NAMALWA (cell line): Measurements from ENCODE around the gene C17orf78.
"Not testable (repeated sequence)": the region's sequence is repeated elsewhere in the genome, so short reads cannot be mapped to it uniquely, and the experiment has no call there.

ENCODE experiments used
- DNase-seq: peaks from one replicate; pipeline ENCODE4 v3.0.0-alpha.2; 2015; ENCODE audit warnings: low spot score

C17orf78 gene

DNA sequence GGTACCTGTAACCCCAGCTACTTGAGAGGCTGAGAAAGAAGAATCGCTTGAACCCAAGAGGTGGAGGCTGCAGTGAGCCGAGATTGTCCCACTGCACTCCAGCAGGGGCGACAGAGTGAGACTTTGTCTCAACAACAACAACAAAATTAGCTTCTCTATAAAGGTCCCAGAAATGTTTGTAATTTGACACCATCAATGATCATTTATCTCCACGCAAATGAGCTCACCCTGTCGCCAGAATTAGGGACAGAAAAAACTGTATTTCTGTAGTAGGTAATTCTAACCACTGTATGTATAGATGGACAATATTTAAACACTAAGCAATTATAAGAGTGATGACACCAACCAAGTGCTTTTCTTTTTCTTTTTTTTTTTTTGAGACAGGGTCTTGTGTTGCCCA lies 10.7 kb downstream of the C17orf78 start:
- no peak for DNase-seq

DNA sequence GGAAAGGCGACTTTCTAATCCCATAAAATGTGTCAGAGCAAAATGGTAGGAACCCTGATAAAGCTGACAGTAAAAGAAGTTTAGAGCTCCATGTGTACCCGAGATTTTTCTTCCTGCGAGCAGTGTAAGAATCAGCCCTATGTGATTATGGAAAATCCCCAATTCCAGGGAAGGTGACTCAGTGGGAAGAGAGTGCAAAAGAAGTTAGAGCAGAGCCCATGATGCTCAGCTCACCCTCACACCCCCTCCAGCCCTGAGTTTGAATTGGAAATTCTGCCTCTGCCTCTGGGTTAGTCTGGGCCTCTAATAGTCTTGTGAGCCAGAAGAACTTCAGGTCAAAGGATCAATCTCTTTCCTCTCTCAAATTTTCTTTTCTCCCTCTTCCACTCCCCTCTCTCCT lies 12.5 kb downstream of the C17orf78 start:
- no peak for DNase-seq

DNA sequence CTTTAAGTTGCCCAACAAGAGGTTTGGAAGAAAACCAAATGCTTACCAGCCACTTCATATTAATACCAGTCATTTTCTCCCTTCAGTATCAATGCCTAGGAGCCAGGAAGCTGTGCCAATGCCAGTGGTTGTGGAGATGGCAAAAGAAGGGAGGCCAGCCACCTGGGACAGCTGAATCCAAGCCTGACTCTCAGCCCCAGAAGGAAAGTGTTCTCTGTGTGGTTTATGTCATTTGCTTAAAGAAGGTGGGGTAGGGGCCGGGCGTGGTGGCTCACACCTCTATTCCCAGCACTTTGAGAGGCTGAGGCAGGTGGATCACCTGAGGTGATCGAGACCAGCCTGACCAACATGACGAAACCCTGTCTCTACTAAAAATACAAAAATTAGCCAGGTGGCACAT lies 13.4 kb downstream of the C17orf78 start:
- DNase-seq, result no peak

DNA sequence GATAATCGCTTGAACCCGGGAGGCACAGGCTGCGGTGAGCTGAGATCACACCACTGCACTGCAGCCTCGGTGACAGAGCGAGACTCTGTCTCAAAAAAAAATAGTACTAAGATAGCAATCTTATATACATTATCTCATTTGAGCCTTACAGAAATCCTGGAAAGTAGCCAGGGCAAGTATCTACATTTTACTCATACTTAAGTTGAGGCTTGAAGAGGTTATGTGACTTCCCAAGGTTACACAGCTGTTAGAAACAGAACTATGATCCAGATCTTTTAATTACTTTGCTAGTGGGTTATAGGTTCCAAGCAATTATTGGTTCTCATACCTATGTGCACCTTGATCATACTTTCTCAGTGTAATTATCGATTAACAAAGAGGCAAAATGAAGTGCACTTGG lies 15.4 kb downstream of the C17orf78 start:
- DNase-seq, result no peak

DNA sequence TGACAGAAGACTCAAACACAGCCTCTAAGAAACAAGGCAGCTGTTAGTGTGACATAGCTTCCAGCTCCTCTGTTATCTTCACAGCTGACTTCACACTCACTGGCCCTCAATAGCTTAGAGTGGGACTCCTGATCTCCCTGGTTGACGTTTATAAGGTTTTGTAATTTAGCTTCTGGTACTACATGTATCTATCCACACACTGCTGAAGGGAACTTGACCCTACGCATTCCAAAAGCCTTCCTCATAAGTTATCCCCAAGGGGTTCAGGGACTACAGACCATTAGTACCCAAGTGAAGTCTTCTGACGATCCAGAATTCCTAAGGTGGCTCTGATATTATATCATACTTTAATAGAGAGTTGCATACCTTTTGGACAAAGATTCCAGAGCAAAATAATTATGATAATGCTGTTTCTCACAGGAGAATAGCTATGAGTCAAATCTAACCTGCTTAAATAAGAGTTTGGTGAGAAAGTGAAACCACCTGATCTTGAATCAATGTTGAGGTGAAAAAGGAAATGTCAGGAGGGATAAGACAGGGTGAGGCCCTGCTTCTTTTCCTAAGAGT lies 16.3 kb downstream of the C17orf78 start:
- no peak for DNase-seq

DNA sequence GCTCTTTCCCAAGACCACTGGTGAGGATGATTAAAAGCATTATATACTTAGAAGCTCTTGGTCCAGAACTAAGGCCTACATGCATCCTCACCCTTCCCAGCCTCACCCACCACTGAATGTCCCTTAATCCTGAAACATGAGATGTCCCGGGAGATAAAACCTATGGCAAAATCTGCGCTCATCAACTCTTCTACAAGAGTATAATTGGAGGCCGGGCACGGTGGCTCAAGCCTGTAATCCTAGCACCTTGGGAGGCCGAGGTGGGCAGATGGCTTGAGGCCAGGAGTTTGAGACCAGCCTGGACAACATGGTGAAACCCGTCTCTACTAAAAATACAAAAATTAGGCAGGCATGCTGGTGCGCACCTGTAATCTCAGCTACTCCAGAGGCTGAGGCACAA lies 17.6 kb downstream of the C17orf78 start:
- DNase-seq, result no peak

DNA sequence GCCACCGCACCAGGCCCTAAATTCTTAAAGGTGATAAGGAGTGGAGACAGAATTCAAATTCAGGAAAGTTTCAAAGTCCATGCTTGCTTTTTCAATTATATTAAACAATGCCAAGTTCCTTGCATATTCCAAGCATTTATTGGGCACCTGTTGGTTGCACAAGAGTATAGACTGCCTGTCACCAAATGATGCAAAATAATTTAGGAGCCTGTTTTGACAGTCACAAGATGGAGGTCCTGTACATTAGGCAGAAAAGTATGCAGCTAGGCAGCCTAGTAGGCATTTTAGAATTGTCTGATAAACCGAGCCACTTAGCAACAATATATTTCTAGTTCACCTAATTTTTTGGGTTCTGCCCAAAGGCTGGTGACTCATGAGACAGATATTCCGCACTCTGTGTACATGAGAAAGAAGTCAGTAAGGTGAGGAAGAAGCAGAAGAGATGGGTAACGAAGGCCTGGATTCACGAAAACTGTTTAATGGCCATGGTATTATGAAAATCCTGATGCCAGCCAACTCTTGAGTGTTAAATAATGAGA lies 23.5 kb downstream of the C17orf78 start:
- DNase-seq, result no peak

DNA sequence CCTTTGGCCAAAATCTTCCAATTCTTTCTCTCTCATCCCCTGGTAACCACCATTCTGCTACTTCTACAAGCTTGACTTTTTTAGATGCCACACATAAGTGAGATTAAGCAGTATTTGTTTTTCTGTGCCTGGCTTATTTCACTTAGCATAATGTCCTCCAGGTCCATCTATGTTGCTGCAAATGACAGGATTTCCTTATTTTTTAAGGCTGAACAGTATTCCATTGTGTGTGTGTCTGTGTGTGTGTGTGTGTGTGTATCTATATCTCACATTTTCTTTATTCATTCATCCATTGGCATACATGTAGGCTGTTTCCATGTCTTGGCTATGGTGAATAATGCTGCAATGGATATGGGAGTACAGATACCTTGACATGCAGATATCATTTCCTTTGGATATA lies 24.7 kb downstream of the C17orf78 start:
- no peak for DNase-seq

DNA sequence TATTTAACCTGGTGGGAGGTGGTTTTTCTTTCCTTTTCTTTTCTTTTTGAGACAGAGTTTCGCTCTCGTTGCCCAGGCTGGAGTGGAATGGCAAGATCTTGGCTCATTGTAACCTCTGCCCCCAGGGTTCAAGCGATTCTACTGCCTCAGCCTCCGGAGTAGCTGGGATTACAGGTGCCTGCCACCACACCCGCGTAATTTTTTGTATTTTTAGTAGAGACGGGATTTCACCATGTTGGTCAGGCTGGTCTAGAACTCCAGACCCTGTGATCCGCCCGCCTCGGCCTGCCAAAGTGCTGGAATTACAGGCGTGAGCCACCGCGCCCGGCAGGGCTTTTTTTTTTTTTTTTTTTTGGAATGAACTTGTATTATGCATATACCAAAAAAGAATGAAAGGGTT lies 29.7 kb downstream of the C17orf78 start:
- DNase-seq, result not testable (repeated sequence)

DNA sequence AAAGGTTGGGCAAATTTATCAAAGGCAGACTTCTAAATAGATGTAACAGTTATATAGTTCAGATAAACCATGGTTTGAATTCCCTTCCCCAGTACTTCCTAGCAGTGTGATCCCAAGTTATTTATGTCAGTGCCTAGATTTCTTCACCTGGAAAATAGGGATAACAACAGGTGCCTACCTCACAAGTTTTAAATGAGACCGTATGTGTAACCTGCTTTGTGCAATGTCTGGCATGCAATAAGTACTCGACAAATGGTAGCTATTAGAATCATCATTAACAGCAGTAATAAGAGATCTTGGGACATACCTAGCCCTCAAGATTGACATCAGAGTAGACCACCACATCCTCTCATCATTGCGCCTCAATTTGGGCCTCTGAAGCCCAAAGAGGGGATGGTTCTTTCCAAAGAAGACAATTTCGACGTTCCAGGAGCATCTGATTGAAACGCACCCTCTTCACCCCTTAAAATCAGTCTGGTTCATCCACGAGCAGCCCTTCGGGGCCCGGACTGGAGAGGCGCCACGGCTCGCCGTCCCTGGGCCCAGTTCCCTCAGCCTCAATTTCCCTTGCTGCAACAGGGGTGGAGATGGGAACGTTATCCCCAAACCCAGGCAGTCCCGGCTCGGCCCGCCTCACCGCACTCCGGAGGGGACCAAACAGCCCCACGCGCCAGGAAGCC lies 30.3 kb downstream of the C17orf78 start:
- peak; percentile 50 for DNase-seq

DNA sequence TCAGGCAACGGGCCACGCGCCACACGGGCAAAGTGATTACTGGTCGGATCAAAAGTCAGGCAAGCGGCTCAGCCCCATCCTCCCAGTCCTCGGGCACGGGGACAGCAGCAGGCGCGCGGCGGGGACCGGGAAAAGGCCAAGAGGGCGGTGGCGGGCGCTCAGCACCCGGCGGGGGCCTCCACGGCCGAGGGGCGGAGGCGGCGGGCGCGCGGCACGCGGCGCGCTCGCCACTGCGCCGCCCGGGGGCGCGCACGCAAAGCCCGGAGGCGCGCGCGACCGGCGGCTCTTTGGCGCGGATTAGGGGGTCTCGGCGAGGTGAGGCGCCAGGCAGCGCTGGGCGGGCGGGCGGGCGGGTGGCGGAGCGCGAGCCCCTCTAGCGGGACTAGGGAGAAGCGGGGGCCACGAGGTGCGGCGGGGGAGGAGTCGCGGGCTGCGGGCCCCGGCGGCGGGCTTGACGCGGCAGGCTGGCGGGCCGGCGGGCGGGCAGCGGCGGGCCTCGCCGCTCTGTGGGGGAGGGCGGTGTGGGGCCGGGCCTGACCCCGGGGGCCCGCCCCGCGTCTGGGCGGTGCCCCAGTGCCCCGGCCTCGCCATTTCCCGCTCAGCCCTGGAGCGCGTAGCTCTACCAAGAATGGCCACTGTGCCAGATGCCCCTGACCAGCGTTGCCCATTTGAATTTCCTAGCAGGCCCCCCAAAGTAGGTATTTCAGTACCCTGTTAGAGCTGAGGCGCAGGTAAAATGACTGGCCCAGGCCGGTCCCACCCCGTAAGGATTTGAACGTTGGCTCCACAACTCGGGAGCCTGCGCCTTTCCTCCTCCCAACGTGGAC lies 31.1 kb downstream of the C17orf78 start, which contains the start of the genes ACACA and TADA2A:
ACACA (minus strand) TSS at position 202 of the 827 bp plus-strand sequence. CDS start 537 bp downstream, outside the sequence.
TADA2A (plus strand) TSS at position 252 of the 827 bp plus-strand sequence. CDS start 4,480 bp downstream, outside the sequence.
- peak; percentile 83 for DNase-seq

DNA sequence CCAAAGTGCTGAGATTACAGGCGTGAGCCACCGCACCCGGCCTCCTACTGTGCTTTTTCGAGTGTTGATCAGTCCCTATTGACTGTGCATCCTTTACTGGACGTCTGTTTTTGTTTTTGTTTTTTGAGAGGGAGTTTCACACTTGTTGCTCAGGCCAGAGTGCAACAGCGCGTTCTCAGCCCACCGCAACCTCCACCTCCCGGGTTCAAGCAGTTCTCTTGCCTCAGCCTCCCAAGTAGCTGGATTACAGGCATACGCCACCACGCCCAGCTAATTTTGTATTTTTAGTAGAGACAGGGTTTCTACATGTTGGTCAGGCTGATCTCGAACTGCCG lies 32.3 kb downstream of the C17orf78 start:
- not testable (repeated sequence) for DNase-seq

DNA sequence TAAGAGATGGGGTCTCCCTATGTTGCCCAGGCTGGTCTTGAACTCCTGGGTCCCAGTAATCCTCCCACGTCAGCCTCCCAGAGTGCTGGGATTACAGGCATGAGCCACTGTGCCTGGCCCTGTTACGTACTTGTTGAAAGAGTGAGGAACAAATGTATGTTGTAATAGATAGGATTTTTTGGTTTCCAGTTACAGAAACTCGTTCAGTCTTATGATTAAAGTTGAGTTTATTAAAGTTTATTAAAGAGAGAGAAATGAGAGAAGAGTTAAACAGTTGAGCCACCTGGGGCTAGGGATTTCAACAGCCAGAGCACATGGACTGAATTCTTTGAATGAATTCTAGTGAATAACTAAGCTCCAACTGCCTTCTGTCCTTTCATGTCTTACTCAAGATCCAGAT lies 34.6 kb downstream of the C17orf78 start:
- DNase-seq, result no peak

DNA sequence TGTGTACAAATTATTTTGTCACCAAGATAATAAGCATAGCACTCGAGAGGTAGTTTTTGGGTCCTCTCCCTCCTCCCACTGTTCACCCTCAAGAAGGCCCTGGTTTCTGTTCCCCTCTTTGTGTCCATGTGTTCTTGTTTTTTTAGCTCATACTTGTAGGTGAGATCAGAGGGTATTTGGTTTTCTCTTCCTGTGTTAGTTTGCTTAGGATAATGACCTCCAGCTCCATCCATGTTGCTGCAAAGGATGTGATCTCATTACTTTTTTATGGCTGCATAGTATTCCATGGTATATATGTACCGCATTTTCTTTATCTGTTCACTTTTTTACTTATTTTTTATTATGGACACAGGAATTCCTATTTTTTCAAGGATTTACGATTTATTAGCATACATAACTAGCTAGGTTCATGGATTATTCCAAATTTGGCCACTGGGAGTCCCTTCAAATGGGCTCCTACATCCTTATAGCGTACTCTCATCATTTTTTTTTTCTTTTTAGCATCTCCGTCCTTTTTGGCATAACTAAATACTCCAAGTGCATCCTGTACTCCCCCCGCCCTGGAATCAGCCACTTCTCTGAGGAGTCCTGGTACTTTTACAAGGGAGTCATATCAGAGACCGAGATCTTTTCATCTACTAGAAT lies 38.2 kb downstream of the C17orf78 start:
- no peak for DNase-seq

DNA sequence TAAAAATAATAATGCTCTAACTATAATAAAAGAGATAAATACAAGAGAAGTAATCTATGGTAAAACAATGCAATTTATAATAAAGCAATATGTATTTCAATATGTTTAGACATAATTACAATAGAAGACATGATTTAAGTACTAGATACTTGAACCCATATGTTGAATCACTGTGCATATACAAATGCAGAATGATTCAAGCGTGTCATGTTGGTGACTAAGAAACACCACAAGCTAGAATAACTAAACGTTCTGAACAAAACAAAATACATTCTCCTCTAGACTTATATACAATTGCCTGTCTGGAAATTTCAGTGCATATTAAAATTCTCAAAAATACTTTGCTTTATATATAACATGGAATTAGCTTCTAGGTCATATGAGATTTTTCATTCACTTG lies 42.1 kb downstream of the C17orf78 start:
- no peak for DNase-seq

DNA sequence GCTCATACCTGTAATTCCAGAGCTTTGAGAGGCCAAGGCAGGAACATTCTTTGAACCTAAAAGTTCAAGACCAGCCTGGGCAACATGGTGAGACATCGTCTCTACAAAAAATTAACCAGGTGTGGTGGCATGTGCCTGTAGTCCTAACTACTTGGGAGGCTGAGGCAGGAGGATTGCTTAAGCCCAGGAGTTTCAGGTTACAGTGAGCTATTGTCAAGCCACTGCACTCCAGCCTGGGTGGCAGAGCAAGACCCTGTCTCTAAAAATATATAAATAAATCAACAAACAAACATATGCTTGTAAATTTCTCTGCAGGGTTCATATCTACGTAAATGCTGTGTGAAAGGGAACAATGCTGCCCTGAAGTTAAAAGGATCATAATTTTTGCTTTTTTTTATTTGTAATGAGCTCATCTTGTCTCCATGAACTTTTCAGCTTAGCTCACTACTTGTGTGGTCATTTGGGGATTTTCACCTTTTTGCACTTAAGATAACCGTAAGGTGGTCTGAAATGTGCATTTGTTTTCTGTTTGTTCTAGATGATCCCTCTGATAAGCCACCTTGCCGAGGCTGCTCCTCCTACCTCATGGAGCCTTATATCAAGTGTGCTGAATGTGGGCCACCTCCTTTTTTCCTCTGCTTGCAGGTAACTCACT lies 47.3 kb downstream of the C17orf78 start:
- DNase-seq, result no peak

DNA sequence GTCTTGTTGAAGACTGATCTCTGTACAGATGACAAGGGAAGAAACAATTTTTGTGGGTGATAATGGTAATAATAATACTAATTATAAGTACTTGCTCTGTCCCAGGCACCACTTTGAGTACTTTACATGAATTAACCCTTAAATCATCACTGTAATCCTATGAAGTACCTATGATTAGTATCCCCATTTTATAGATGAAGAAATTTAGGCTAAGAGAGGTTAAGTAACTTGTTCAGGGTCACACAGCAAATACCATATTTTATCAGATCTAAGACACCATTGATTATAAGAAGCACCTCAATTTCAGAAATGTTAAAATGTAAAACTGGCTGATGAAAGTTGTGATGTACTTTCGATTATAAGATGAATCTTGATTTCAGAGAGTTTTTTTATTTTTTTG lies 49.5 kb downstream of the C17orf78 start:
- DNase-seq, result no peak

DNA sequence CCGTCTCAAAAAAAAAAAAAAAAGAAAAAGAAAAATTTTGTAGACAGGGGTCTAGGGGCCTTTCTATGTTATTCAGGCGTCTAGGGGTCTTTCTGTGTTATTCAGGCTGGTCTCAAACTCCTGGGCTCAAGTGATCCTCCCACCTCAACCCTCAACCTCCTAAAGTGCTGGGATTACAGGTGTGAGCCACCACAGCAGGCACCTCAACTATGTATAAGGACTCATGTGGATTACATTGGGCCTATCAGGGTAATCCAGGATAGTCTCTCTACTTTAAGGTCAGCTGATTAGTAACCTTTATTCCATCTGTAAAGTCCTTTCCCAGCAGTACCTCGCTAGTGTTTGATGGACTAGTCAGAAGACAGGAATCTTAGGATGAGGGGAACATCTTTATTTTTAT lies 53.3 kb downstream of the C17orf78 start:
- no peak for DNase-seq

DNA sequence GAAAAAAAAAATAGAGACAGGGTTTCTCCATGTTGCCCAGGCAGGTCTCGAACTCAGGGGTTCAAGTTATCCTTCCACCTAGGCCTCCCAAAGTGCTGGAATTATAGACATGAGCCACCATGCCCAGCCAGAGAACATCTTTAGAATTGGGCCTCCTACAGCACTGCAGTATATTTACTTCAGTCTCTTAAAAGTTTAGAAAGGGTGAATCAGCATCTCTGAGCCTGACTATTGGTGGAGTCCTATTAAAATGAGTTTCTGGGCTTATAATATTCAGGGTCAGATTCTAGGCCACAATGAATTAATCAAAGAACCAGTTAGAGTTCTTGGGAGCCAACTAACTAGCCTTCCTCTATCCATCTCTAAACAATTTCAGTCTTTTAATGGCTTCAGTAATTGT lies 53.7 kb downstream of the C17orf78 start:
- no peak for DNase-seq

DNA sequence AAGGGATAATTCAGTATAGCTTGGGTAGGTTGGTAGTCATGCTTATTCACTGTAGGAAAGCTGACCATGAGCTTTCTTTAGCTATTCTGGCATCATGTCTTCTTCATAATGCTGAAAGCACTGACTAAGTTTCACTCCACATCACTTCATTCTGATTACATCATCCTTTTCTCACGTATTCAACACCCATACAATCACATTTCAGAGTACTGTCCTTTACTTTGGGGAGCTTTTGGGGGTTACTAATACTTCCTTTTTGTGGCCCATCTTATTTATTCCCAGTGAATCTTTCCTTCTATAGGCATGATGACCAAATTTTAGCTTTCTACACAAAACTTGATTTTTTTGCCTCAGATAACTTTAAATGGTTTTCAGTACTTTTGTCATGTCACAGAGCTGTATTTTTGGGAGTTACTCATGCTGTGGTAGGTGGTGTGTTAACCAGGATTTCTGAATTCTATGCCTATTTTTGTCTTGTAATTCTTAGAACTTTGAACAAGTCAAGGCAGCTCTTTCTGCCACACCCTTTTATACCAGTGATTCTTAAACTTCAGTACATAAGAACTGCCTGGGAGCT lies 54.4 kb downstream of the C17orf78 start:
- peak; percentile 8 for DNase-seq

DNA sequence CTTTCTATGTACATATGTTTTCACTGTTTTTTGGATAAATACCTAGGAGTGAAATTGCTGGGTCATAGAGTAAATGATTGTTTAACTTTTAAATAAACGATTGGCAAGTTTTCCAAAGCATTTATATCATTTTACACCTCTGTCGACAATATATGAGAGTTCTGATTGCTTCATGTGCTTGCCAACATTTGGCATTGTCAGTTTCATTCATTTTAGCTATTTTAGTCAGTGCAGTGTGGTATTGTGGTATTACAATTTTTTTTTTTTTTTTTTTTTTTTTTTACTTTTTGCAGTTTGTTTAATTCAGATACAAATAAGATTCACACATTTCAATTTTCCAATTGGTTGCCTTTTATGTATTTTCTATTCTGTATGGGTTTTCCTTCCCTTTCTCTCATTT lies 56.9 kb downstream of the C17orf78 start:
- no peak for DNase-seq
